IMR-90 (cell line): Measurements from ENCODE around the gene RYR2. TPM values are rescaled to one million over a fixed set of nuclear protein-coding genes. Genes with fewer than 3 reads are reported as not detected.

Experiments
- ATAC-seq: fragments of 200-7000 bp; cut with Tn5 transposase; 2 replicates; pipeline ENCODE4 v1.9.1; 2020; ENCODE audit warnings: low read depth, mild to moderate bottlenecking, moderate library complexity
- BruUV-seq: library from RNA; stranded (reverse); fragments of 400-500 nt; replicated peaks from 2 replicates; lab custom pipeline; 2021; lab: Mats Ljungman, UMichigan
- CTCF ChIA-PET: fragments of 300-600 bp; formaldehyde crosslinking; extraction: SDS; loops from one replicate; lab custom pipeline; 2021; ENCODE audit warnings: antibody characterized with exemption; lab: Yijun Ruan, JAX
- POLR2A ChIA-PET: fragments of 300-600 bp; sonication (Branson Sonifier 250); formaldehyde crosslinking; loops from one replicate; lab custom pipeline; 2022; ENCODE audit warnings: antibody characterized with exemption; ENCODE audit not compliant: unreplicated experiment; lab: Charles Lee
- DNase-seq: peaks from one replicate; pipeline ENCODE4 v3.0.0; 2013
- H2AFZ ChIP-seq: replicated peaks from 2 replicates; pipeline ENCODE3; 2013; ENCODE audit warnings: low read length, mild to moderate bottlenecking; ENCODE audit not compliant: poor library complexity
- H2AK5ac ChIP-seq: 2 replicates; pipeline ENCODE4 v1.6.1; 2013; ENCODE audit warnings: low read depth, low read length, inconsistent platforms
- H2AK9ac ChIP-seq: replicated peaks from 2 replicates; pipeline ENCODE3; 2013; ENCODE audit warnings: mild to moderate bottlenecking, low read depth, low read length, moderate library complexity; ENCODE audit not compliant: poor library complexity
- H2BK120ac ChIP-seq: 2 replicates; pipeline ENCODE4 v1.6.1; 2013; ENCODE audit warnings: low read depth, low read length, inconsistent platforms
- H2BK15ac ChIP-seq: 3 replicates; pipeline ENCODE4 v1.6.1; 2013; ENCODE audit warnings: low read depth, low read length, inconsistent platforms
- H2BK20ac ChIP-seq: 2 replicates; pipeline ENCODE4 v1.6.1; 2013; ENCODE audit warnings: low read depth, mild to moderate bottlenecking, inconsistent platforms, low read length, moderate library complexity
- H2BK5ac ChIP-seq: 2 replicates; pipeline ENCODE4 v1.6.1; 2013; ENCODE audit warnings: mild to moderate bottlenecking, low read depth, low read length, inconsistent platforms; ENCODE audit not compliant: poor library complexity, severe bottlenecking
- H3K14ac ChIP-seq: replicated peaks from 2 replicates; pipeline ENCODE4 v1.6.1; 2013; ENCODE audit warnings: low read depth, low read length, inconsistent platforms
- H3K18ac ChIP-seq: 2 replicates; pipeline ENCODE4 v1.6.1; 2013; ENCODE audit warnings: low read depth, low read length, control low read depth
- H3K23ac ChIP-seq: 2 replicates; pipeline ENCODE4 v1.6.1; 2013; ENCODE audit warnings: low read depth, low read length, inconsistent platforms
- H3K27ac ChIP-seq: 2 replicates; pipeline ENCODE4 v1.5.1; 2013; ENCODE audit warnings: mild to moderate bottlenecking, control low read depth, low read length; ENCODE audit not compliant: insufficient read depth
- H3K27me3 ChIP-seq: 2 replicates; pipeline ENCODE4 v1.6.1; 2013; ENCODE audit warnings: low read length; ENCODE audit not compliant: control insufficient read depth, insufficient read depth
- H3K36me3 ChIP-seq: 2 replicates; pipeline ENCODE4 v1.6.1; 2013; ENCODE audit warnings: low read length, mixed read lengths; ENCODE audit not compliant: control insufficient read depth, insufficient read depth
- H3K4ac ChIP-seq: 2 replicates; pipeline ENCODE4 v1.6.1; 2013; ENCODE audit warnings: low read depth, low read length, inconsistent platforms
- H3K4me1 ChIP-seq: 2 replicates; pipeline ENCODE4 v1.6.1; 2013; ENCODE audit warnings: low read length, mixed read lengths; ENCODE audit not compliant: control insufficient read depth, insufficient read depth
- H3K4me2 ChIP-seq: 2 replicates; pipeline ENCODE4 v1.6.1; 2013; ENCODE audit warnings: low read depth, mild to moderate bottlenecking, control low read depth, low read length, moderate library complexity
- H3K4me3 ChIP-seq: 2 replicates; pipeline ENCODE4 v1.5.1; 2013; ENCODE audit warnings: low read depth, mild to moderate bottlenecking, control low read depth, low read length, moderate library complexity; ENCODE audit not compliant: insufficient read depth
- H3K56ac ChIP-seq: 2 replicates; pipeline ENCODE4 v1.6.1; 2013; ENCODE audit warnings: low read length, inconsistent platforms; ENCODE audit not compliant: insufficient read depth; ENCODE audit errors: extremely low read depth
- H3K79me1 ChIP-seq, 2 experiments: 2 replicates each; pipeline ENCODE4 v1.6.1; 2013; ENCODE audit warnings: low read length in 2 of 2, inconsistent platforms in 1 of 2, low read depth in 1 of 2
- H3K9ac ChIP-seq: 2 replicates; pipeline ENCODE4 v1.6.1; 2013; ENCODE audit warnings: low read depth, low read length, control low read depth
- H3K9me1 ChIP-seq: 2 replicates; pipeline ENCODE4 v1.6.1; 2013; ENCODE audit warnings: low read length, inconsistent platforms; ENCODE audit not compliant: insufficient read depth
- H3K9me3 ChIP-seq: 2 replicates; pipeline ENCODE4 v1.6.1; 2013; ENCODE audit warnings: low read length; ENCODE audit not compliant: control insufficient read depth, insufficient read depth
- H4K20me1 ChIP-seq: 2 replicates; pipeline ENCODE4 v1.6.1; 2013; ENCODE audit warnings: low read length, inconsistent platforms; ENCODE audit not compliant: insufficient read depth
- H4K5ac ChIP-seq: 2 replicates; pipeline ENCODE4 v1.6.1; 2013; ENCODE audit warnings: mild to moderate bottlenecking, low read depth, low read length, control low read depth
- H4K8ac ChIP-seq, 2 experiments: 2 replicates each; pipeline ENCODE4 v1.6.1; 2013; ENCODE audit warnings: low read depth in 2 of 2, low read length in 2 of 2, control low read depth in 1 of 2, inconsistent platforms in 1 of 2
- H4K91ac ChIP-seq: 2 replicates; pipeline ENCODE4 v1.6.1; 2013; ENCODE audit warnings: low read depth, low read length, inconsistent platforms; ENCODE audit not compliant: insufficient read depth
- BHLHE40 ChIP-seq: fragments of 150-350 bp; IDR thresholded peaks from 2 replicates; pipeline ENCODE4 v1.6.1; 2016; ENCODE audit warnings: mild to moderate bottlenecking, low read depth, low read length
- CEBPB ChIP-seq: IDR thresholded peaks from 2 replicates; pipeline ENCODE4 v1.6.1; 2012; ENCODE audit warnings: low read depth, low read length, improper control_type of control experiment
- CHD1 ChIP-seq: IDR thresholded peaks from 2 replicates; pipeline ENCODE4 v1.6.1; 2012; ENCODE audit warnings: low read depth, low read length, improper control_type of control experiment
- CTCF ChIP-seq: conservative IDR thresholded peaks from 2 replicates; pipeline ENCODE4 v1.5.1; 2012; ENCODE audit warnings: mild to moderate bottlenecking, low read depth, low read length, improper control_type of control experiment
- ELK1 ChIP-seq: fragments of 150-350 bp; IDR thresholded peaks from 2 replicates; pipeline ENCODE4 v1.6.1; 2016; ENCODE audit warnings: low read depth, mild to moderate bottlenecking, low read length, moderate library complexity, borderline replicate concordance
- FOS ChIP-seq: fragments of 150-350 bp; IDR thresholded peaks from 2 replicates; pipeline ENCODE4 v1.6.1; 2016; ENCODE audit warnings: low read depth, low read length
- MAFK ChIP-seq: IDR thresholded peaks from 2 replicates; pipeline ENCODE4 v1.6.1; 2012; ENCODE audit warnings: low read depth, low read length, improper control_type of control experiment
- MAZ ChIP-seq: IDR thresholded peaks from 2 replicates; pipeline ENCODE4 v1.6.1; 2012; ENCODE audit warnings: low read depth, mild to moderate bottlenecking, low read length, improper control_type of control experiment, moderate library complexity, borderline replicate concordance
- MXI1 ChIP-seq: IDR thresholded peaks from 2 replicates; pipeline ENCODE4 v1.6.1; 2012; ENCODE audit warnings: low read depth, mild to moderate bottlenecking, low read length, moderate library complexity, borderline replicate concordance
- NFE2L2 ChIP-seq: fragments of 150-350 bp; IDR thresholded peaks from 2 replicates; pipeline ENCODE4 v1.6.1; 2016; ENCODE audit warnings: low read depth, mild to moderate bottlenecking, low read length
- POLR2A ChIP-seq: IDR thresholded peaks from 2 replicates; pipeline ENCODE4 v1.6.1; 2012; ENCODE audit warnings: mild to moderate bottlenecking, low read depth, low read length
- RAD21 ChIP-seq: IDR thresholded peaks from 2 replicates; pipeline ENCODE4 v1.6.1; 2012; ENCODE audit warnings: low read length, improper control_type of control experiment
- RCOR1 ChIP-seq: IDR thresholded peaks from 2 replicates; pipeline ENCODE4 v1.6.1; 2012; ENCODE audit warnings: mild to moderate bottlenecking, low read length, improper control_type of control experiment; ENCODE audit not compliant: insufficient replicate concordance
- RFX5 ChIP-seq: IDR thresholded peaks from 2 replicates; pipeline ENCODE4 v1.8.0; 2012; ENCODE audit warnings: low read depth, mild to moderate bottlenecking, low read length, moderate library complexity
- SMC3 ChIP-seq: fragments of 150-350 bp; IDR thresholded peaks from 2 replicates; pipeline ENCODE4 v1.6.1; 2016; ENCODE audit warnings: low read depth, mild to moderate bottlenecking, antibody characterized with exemption, low read length, moderate library complexity
- USF2 ChIP-seq: fragments of 150-350 bp; IDR thresholded peaks from 2 replicates; pipeline ENCODE4 v1.6.1; 2017; ENCODE audit warnings: mild to moderate bottlenecking, antibody characterized with exemption, low read length, low read depth
- WGBS, 2 experiments: methylation state at CpG; one replicate each; pipeline versions ENCODE4 v1.1.5 to v1.1.7; 2013; ENCODE audit warnings: missing lambda C conversion rate in 2 of 2; ENCODE audit not compliant: insufficient read length in 1 of 2; ENCODE audit errors: extremely low coverage in 2 of 2; 5-methylcytosine and 5-hydroxymethylcytosine counted together
- dilution Hi-C: fragments of 300-500 bp; cut with HindIII; formaldehyde crosslinking; loops from one replicate; pipeline ENCODE4 v1.14.3; 2018; ENCODE audit warnings: low sequenced_read_pairs; ENCODE audit not compliant: unreplicated experiment
- in situ Hi-C: fragments of 300-500 bp; cut with MboI; formaldehyde crosslinking; loops from 3 replicates; pipeline ENCODE4 v1.14.3; 2019; ENCODE audit warnings: low sequenced_read_pairs, inconsistent platforms, mixed read lengths
- intact Hi-C: fragments of 100-400 bp; cut with micrococcal nuclease; formaldehyde crosslinking; loops from 2 replicates; pipeline ENCODE4 v1.10.0; 2022
- polyA plus RNA-seq, 3 experiments: library from polyadenylated mRNA; depleted of rRNA; stranded (reverse); fragments of >200 nt; gene quantifications; 2 replicates each; pipeline ENCODE4 v1.2.3, GENCODE V29; 2012; ENCODE audit warnings: low replicate concordance in 1 of 3
- total RNA-seq: library from RNA; depleted of rRNA; stranded (reverse); fragments of >200 nt; gene quantifications from 2 replicates; pipeline ENCODE4 v1.2.3, GENCODE V29; 2012

Gene RYR2
- total and polyA plus RNA-seq, 2 of the 4 experiments (the other 2 are of a cell fraction), result not detected

- CTCF ChIA-PET, result no interaction called here
- dilution Hi-C loops, result no loop called here
Observed at GRCh38 chr1:236998546-236998945, 43.4 kb upstream of the RYR2 start.

More at GRCh38 chr1:236998546-236998945, 43.4 kb upstream of the RYR2 start:
- no peak for ATAC-seq
- Histone ChIP-seq H3K9me3 (peaks cover 40% of the 10 kb centered on the region), H2BK5ac (no peak overlapping the region), H2BK20ac (no peak overlapping the region), H2BK15ac (no peak overlapping the region), H3K27ac (no peak overlapping the region), H3K56ac (no peak overlapping the region), H4K20me1 (no peaks in the 10 kb centered on the region), H3K4me2 (no peak overlapping the region), H3K14ac (no peak overlapping the region), H3K9me1 (no peaks in the 10 kb centered on the region), H3K4ac (no peak overlapping the region), H3K79me1 (no peaks in the 10 kb centered on the region), H2AK9ac (no peak overlapping the region), H2AK5ac (no peak overlapping the region), H3K4me1 (no peaks in the 10 kb centered on the region), H3K23ac (no peak overlapping the region), H2BK120ac (no peak overlapping the region), H3K18ac (no peak overlapping the region), H3K9ac (no peak overlapping the region), H3K27me3 (no peaks in the 10 kb centered on the region), H4K5ac (no peak overlapping the region), H4K91ac (no peak overlapping the region), H2AFZ (no peak overlapping the region), H3K36me3 (no peaks in the 10 kb centered on the region), H4K8ac (no peak overlapping the region), H3K4me3 (no peak overlapping the region)
- intact Hi-C loops (no loop called here), in situ Hi-C loops (no loop called here)
- no peak for TF ChIP-seq SMC3
- TF ChIP-seq MAZ, result no peak
- no peak for TF ChIP-seq POLR2A
- no peak for TF ChIP-seq RAD21
- no peak for TF ChIP-seq ELK1
- no peak for TF ChIP-seq USF2
- TF ChIP-seq CTCF, result no peak
- TF ChIP-seq MAFK, result no peak
- TF ChIP-seq RFX5, result no peak
- TF ChIP-seq BHLHE40, result no peak
- TF ChIP-seq RCOR1, result no peak
- TF ChIP-seq NFE2L2, result no peak
- TF ChIP-seq CEBPB, result no peak
- no peak for TF ChIP-seq MXI1
- TF ChIP-seq CHD1, result no peak
- no peak for TF ChIP-seq FOS
- POLR2A ChIA-PET, result no interaction called here
- DNase-seq, result no peak
- no TSS peak for BruUV-seq
- WGBS, 2 experiments, result no CpG with 5 or more reads among the region's 3 CpGs
